ENCODE data around the gene SLC25A22. TPM values are rescaled to one million over a fixed set of nuclear protein-coding genes. Genes with fewer than 3 reads are reported as not detected.

The SLC25A22 gene
- total RNA-seq, 1 experiment from 2014 or later, result 24.6 TPM

- H3K27me3 ChIP-seq (ENCODE audit: insufficient read depth, low read depth), result no peaks in the 10 kb centered on the region
- CTCF ChIA-PET, result no interaction called here
- H3K4me1 ChIP-seq (replicated peaks; ENCODE audit: insufficient read depth), result peaks cover 9% of the 10 kb centered on the region; the same call in 1 of the 2 replicates
- H3K4me2 ChIP-seq, result peak overlapping the region; percentile 86
- peaks cover 41% of the 10 kb centered on the region for H3K79me2 ChIP-seq (ENCODE audit: low read depth)
- POLR2A ChIA-PET (ENCODE audit: unreplicated experiment), result interaction anchor here (0.5 to 0.6 kb wide), 2 partner anchors 24 to 113 kb away, joined by 5 to 9 read pairs; partner anchors contain the start of gene TMEM80
- H3K36me3 ChIP-seq (ENCODE audit: low read depth), result peaks cover 13% of the 10 kb centered on the region
- H3K9me2 ChIP-seq (ENCODE audit: insufficient read depth), result no peaks in the 10 kb centered on the region
- intact Hi-C loops (cut with micrococcal nuclease; ENCODE audit: unreplicated experiment), result loop anchor here (5.0 kb wide), 1 partner anchor 34 kb away; the partner anchor contains the start of genes POLR2L and TSPAN4
- H3K27ac ChIP-seq, result peak overlapping the region; percentile 89
- H3K9me3 ChIP-seq (ENCODE audit: insufficient read depth, low read depth), result no peaks in the 10 kb centered on the region
- H4K20me1 ChIP-seq (ENCODE audit: insufficient read depth), result peaks cover 12% of the 10 kb centered on the region
- TSS peak; percentile 78 for BruUV-seq (replicated peaks)
- peak overlapping the region; percentile 85 for H3K4me3 ChIP-seq
- H2AFZ ChIP-seq, result peak overlapping the region; percentile 83
- TF ChIP-seq CTCF (conservative IDR thresholded peaks at IDR 0.05), result no peak
- TF ChIP-seq EZH2 (IDR thresholded peaks at IDR 0.05; ENCODE audit: low read depth), result no peak
- DNase-seq, result peak in 1 of 2 experiments; percentile 40
- peaks cover 34% of the 10 kb centered on the region; the same call in 1 of the 2 replicates for H3F3A ChIP-seq (ENCODE audit: insufficient read depth, low read depth)
These were observed 10.6 kb upstream of the SLC25A22 start for GRCh38 chr11:808427-809286.

- Histone ChIP-seq H3K4me3 (peak overlapping the region; percentile 40; the same call in 1 of the 2 replicates), H3K27me3 (ENCODE audit: insufficient read depth, low read depth) (no peaks in the 10 kb centered on the region), H4K20me1 (ENCODE audit: insufficient read depth) (no peaks in the 10 kb centered on the region), H3K27ac (no peak overlapping the region), H3K79me2 (ENCODE audit: low read depth) (peaks cover 12% of the 10 kb centered on the region; the same call in 1 of the 2 replicates), H3F3A (ENCODE audit: insufficient read depth, low read depth) (peaks cover 6% of the 10 kb centered on the region; the same call in 1 of the 2 replicates), H3K9me3 (ENCODE audit: insufficient read depth, low read depth) (no peaks in the 10 kb centered on the region), H3K4me2 (peak overlapping the region; percentile 61), H3K36me3 (ENCODE audit: low read depth) (no peaks in the 10 kb centered on the region), H2AFZ (no peak overlapping the region), H3K9me2 (ENCODE audit: insufficient read depth) (no peaks in the 10 kb centered on the region), H3K4me1 (replicated peaks; ENCODE audit: insufficient read depth) (no peaks in the 10 kb centered on the region)
- TF ChIP-seq CTCF (conservative IDR thresholded peaks at IDR 0.05) (no peak), EZH2 (IDR thresholded peaks at IDR 0.05; ENCODE audit: low read depth) (no peak)
- intact Hi-C loops (cut with micrococcal nuclease; ENCODE audit: unreplicated experiment), result no loop called here
- BruUV-seq (replicated peaks), result no TSS peak
- ChIA-PET POLR2A (ENCODE audit: unreplicated experiment) (interaction anchor here (0.6 kb wide), 1 partner anchor 15 kb away, joined by 3 read pairs; no protein-coding TSS in a partner anchor), CTCF (no interaction called here)
- DNase-seq, result no peak
These were observed 6.5 kb upstream of the SLC25A22 start for GRCh38 chr11:804599-804964.

GRCh38 chr11:803770-804598 lies 5.9 kb upstream of the SLC25A22 start:
- ChIA-PET CTCF (no interaction called here), POLR2A (ENCODE audit: unreplicated experiment) (interaction anchor here (0.6 kb wide), 1 partner anchor 10 kb away, joined by 3 read pairs; no protein-coding TSS in a partner anchor)
- no TSS peak for BruUV-seq (replicated peaks)
- peaks cover 9% of the 10 kb centered on the region; the same call in 1 of the 2 replicates for H3K79me2 ChIP-seq (ENCODE audit: low read depth)
- H3K27ac ChIP-seq, result no peak overlapping the region
- peak overlapping the region; percentile 61 for H3K4me2 ChIP-seq
- no peaks in the 10 kb centered on the region for H3K9me3 ChIP-seq (ENCODE audit: insufficient read depth, low read depth)
- H3K36me3 ChIP-seq (ENCODE audit: low read depth), result no peaks in the 10 kb centered on the region
- DNase-seq, result peak in 1 of 2 experiments; percentile 21
- no peaks in the 10 kb centered on the region for H3K9me2 ChIP-seq (ENCODE audit: insufficient read depth)
- no peaks in the 10 kb centered on the region for H3K27me3 ChIP-seq (ENCODE audit: insufficient read depth, low read depth)
- H3K4me3 ChIP-seq, result no peak overlapping the region
- H3F3A ChIP-seq (ENCODE audit: insufficient read depth, low read depth), result peaks cover 6% of the 10 kb centered on the region; the same call in 1 of the 2 replicates
- no peak for TF ChIP-seq EZH2 (IDR thresholded peaks at IDR 0.05; ENCODE audit: low read depth)
- TF ChIP-seq CTCF (conservative IDR thresholded peaks at IDR 0.05), result no peak
- no peak overlapping the region for H2AFZ ChIP-seq
- intact Hi-C loops (cut with micrococcal nuclease; ENCODE audit: unreplicated experiment), result no loop called here
- H3K4me1 ChIP-seq (replicated peaks; ENCODE audit: insufficient read depth), result no peaks in the 10 kb centered on the region
- no peaks in the 10 kb centered on the region for H4K20me1 ChIP-seq (ENCODE audit: insufficient read depth)
